HepG2 (cell line): Measurements from ENCODE around the gene SEMA4A. TPM values are rescaled to one million over a fixed set of nuclear protein-coding genes. Genes with fewer than 3 reads are reported as not detected.
A peak's percentile ranks its signal among the peaks of the same experiment; 100 is the strongest.

Experiments used
- CCDC6 ChIP-seq: sonication (generic); formaldehyde crosslinking; IDR thresholded peaks from 2 replicates; pipeline ENCODE4 v1.8.1; 2022; ENCODE audit warnings: mild to moderate bottlenecking, missing genetic modification reagents, moderate library complexity
- CENPT ChIP-seq: sonication (generic); formaldehyde crosslinking; IDR thresholded peaks from 2 replicates; pipeline ENCODE4 v1.8.0; 2022; ENCODE audit warnings: low read depth, mild to moderate bottlenecking, moderate library complexity, missing genetic modification reagents
- E2F1 ChIP-seq: sonication (generic); formaldehyde crosslinking; IDR thresholded peaks from 2 replicates; pipeline ENCODE4 v1.5.0; 2020; ENCODE audit warnings: missing genetic modification reagents
- HCFC1 ChIP-seq: fragments of 150-350 bp; IDR thresholded peaks from 2 replicates; pipeline ENCODE4 v1.6.1; 2014; ENCODE audit warnings: low read depth, low read length
- HDAC2 ChIP-seq: sonication (generic); formaldehyde crosslinking; IDR thresholded peaks from 2 replicates; pipeline ENCODE4 v1.4.0; 2020; ENCODE audit warnings: missing genetic modification reagents
- HNRNPL ChIP-seq: fragments of 200-400 bp; formaldehyde crosslinking; IDR thresholded peaks from 2 replicates; pipeline ENCODE4 v1.6.1; 2017; ENCODE audit warnings: mild to moderate bottlenecking, low read depth, low read length
- JDP2 ChIP-seq: sonication (generic); formaldehyde crosslinking; IDR thresholded peaks from 2 replicates; pipeline ENCODE4 v1.8.1; 2022; ENCODE audit warnings: missing genetic modification reagents, borderline replicate concordance
- KLF16 ChIP-seq, 2 experiments: sonication (generic) in 1 of 2; formaldehyde crosslinking in 1 of 2; IDR thresholded peaks; 2 replicates each; pipeline versions ENCODE4 v1.6.1 to v1.8.0; 2016 to 2023; ENCODE audit warnings: missing genetic modification reagents in 2 of 2, missing compliant biosample characterization in 1 of 2
- KMT2A ChIP-seq: sonication (generic); formaldehyde crosslinking; IDR thresholded peaks from 2 replicates; pipeline ENCODE4 v1.4.0; 2020; ENCODE audit warnings: missing genetic modification reagents
- PCBP2 ChIP-seq: fragments of 200-400 bp; formaldehyde crosslinking; optimal IDR thresholded peaks from 2 replicates; pipeline ENCODE3; 2018; ENCODE audit warnings: low read length, low read depth; ENCODE audit not compliant: poor library complexity, severe bottlenecking
- PHF8 ChIP-seq: sonication (generic); formaldehyde crosslinking; IDR thresholded peaks from 2 replicates; pipeline ENCODE4 v1.5.0; 2020; ENCODE audit warnings: missing genetic modification reagents
- POLR2AphosphoS5 ChIP-seq: IDR thresholded peaks from 2 replicates; pipeline ENCODE4 v1.6.1; 2012; ENCODE audit warnings: low read depth, low read length
- PRDM4 ChIP-seq: sonication (generic); formaldehyde crosslinking; IDR thresholded peaks from 2 replicates; pipeline ENCODE4 v1.9.0; 2021; ENCODE audit warnings: missing genetic modification reagents, borderline replicate concordance
- RAD51 ChIP-seq: fragments of 450-650 bp; IDR thresholded peaks from 2 replicates; pipeline ENCODE4 v1.6.1; 2016; ENCODE audit warnings: borderline replicate concordance
- RFX3 ChIP-seq: IDR thresholded peaks from 2 replicates; pipeline ENCODE4 v1.6.1; 2016; ENCODE audit warnings: missing biosample characterization, missing genetic modification reagents
- SOX5 ChIP-seq: IDR thresholded peaks from 2 replicates; pipeline ENCODE4 v1.6.1; 2016; ENCODE audit warnings: borderline replicate concordance
- SRF ChIP-seq: IDR thresholded peaks from 2 replicates; pipeline ENCODE4 v1.6.1; 2011; ENCODE audit warnings: mild to moderate bottlenecking, low read depth, low read length, moderate library complexity
- TBX2 ChIP-seq: sonication (generic); formaldehyde crosslinking; IDR thresholded peaks from 2 replicates; pipeline ENCODE4 v1.5.0; 2020; ENCODE audit warnings: missing genetic modification reagents, mild to moderate bottlenecking, borderline replicate concordance
- THAP8 ChIP-seq: sonication (generic); formaldehyde crosslinking; IDR thresholded peaks from 2 replicates; pipeline ENCODE4 v1.5.1; 2020; ENCODE audit warnings: missing genetic modification reagents, mild to moderate bottlenecking, borderline replicate concordance
- ZBTB20 ChIP-seq: sonication (generic); formaldehyde crosslinking; IDR thresholded peaks from 2 replicates; pipeline ENCODE4 v1.8.1; 2023; ENCODE audit warnings: missing genetic modification reagents, low read depth, mild to moderate bottlenecking, borderline replicate concordance
- ZFP36L2 ChIP-seq: sonication (generic); formaldehyde crosslinking; IDR thresholded peaks from 2 replicates; pipeline ENCODE4 v1.4.0; 2020; ENCODE audit warnings: missing genetic modification reagents
- ZNF280B ChIP-seq: sonication (generic); formaldehyde crosslinking; IDR thresholded peaks from 2 replicates; pipeline ENCODE4 v1.5.0; 2020; ENCODE audit warnings: missing genetic modification reagents, mild to moderate bottlenecking, borderline replicate concordance
- ZNF331 ChIP-seq: sonication (generic); formaldehyde crosslinking; IDR thresholded peaks from 2 replicates; pipeline ENCODE4 v1.4.0; 2020; ENCODE audit warnings: missing genetic modification reagents
- ZNF607 ChIP-seq: sonication (generic); formaldehyde crosslinking; IDR thresholded peaks from 2 replicates; pipeline ENCODE4 v1.5.1; 2020; ENCODE audit warnings: missing genetic modification reagents, mild to moderate bottlenecking, borderline replicate concordance
- ZNF660 ChIP-seq: sonication (generic); formaldehyde crosslinking; IDR thresholded peaks from 2 replicates; pipeline ENCODE4 v1.5.1; 2020; ENCODE audit warnings: mild to moderate bottlenecking, low read depth, missing genetic modification reagents, borderline replicate concordance
- ZNF713 ChIP-seq: sonication (generic); formaldehyde crosslinking; IDR thresholded peaks from 2 replicates; pipeline ENCODE4 v1.4.0; 2020; ENCODE audit warnings: mild to moderate bottlenecking, missing genetic modification reagents
- polyA plus RNA-seq, 8 experiments: library from polyadenylated mRNA; depleted of rRNA in 3 of 8; stranded (reverse) in 7 of 8; unstranded in 1 of 8; fragments of >200 nt; fragmentation: Illumina TruSeq in 4 of 8; extraction: Trizol in 4 of 8; gene quantifications; 2 replicates each; pipeline versions ENCODE4 v1.2.1 to v1.2.3, GENCODE V29; 2011 to 2016; ENCODE audit warnings: low read depth in 4 of 8, missing spikeins in 1 of 8, mixed read lengths in 1 of 8; ENCODE audit not compliant: insufficient read depth in 1 of 8
- total RNA-seq, 5 experiments: library from RNA; depleted of rRNA; stranded (reverse); fragments of >200 nt; fragmentation: Illumina TruSeq; extraction: Trizol; gene quantifications; 2 replicates each; pipeline ENCODE4 v1.2.3, GENCODE V29; 2016; ENCODE audit warnings: low read depth in 1 of 5

Gene SEMA4A
- total and polyA plus RNA-seq, 2 of the 13 experiments (the other 11 are each of a cell fraction or from before 2014, with no cell fraction given), result 0.09 to 0.20 TPM

GRCh38 chr1:156118177-156118868, 35.1 kb upstream of the SEMA4A start (continued):
- TF ChIP-seq ZNF280B (CRISPR knock-in tag), result no peak
- TF ChIP-seq RFX3, result no peak
- TF ChIP-seq KMT2A (CRISPR knock-in tag), result no peak; the same call in 1 of the 2 replicates
- TF ChIP-seq THAP8 (CRISPR knock-in tag), result no peak
- no peak for TF ChIP-seq ZNF713
- TF ChIP-seq ZBTB20, result no peak
- TF ChIP-seq PRDM4, result no peak
- peak; percentile 89 for TF ChIP-seq TBX2 (CRISPR knock-in tag)
- TF ChIP-seq SRF, result peak; percentile 49; the same call in 1 of the 2 replicates
- peak; percentile 59; the same call in 1 of the 2 replicates for TF ChIP-seq POLR2AphosphoS5
- TF ChIP-seq CCDC6 (CRISPR knock-in tag), result no peak
- no peak for TF ChIP-seq ZNF331 (CRISPR knock-in tag)
- TF ChIP-seq KLF16 (CRISPR knock-in tag; IDR thresholded peaks at IDR 0.05), result no peak; a peak in 1 of 4 replicates
- TF ChIP-seq SOX5, result peak; percentile 32; the same call in 1 of the 2 replicates
- no peak for TF ChIP-seq ZNF660
- TF ChIP-seq ZNF607 (CRISPR knock-in tag), result no peak
- no peak for TF ChIP-seq CENPT (CRISPR knock-in tag)
- TF ChIP-seq RAD51, result no peak
- peak; percentile 71; the same call in 1 of the 2 replicates for TF ChIP-seq HDAC2 (CRISPR knock-in tag)
- no peak for TF ChIP-seq E2F1 (CRISPR knock-in tag)
- no peak for TF ChIP-seq HCFC1
- no peak for TF ChIP-seq HNRNPL
- no peak for TF ChIP-seq PCBP2
- no peak for TF ChIP-seq JDP2 (CRISPR knock-in tag)
- TF ChIP-seq ZFP36L2 (CRISPR knock-in tag), result no peak
- peak; percentile 65 for TF ChIP-seq PHF8 (CRISPR knock-in tag)
